Prostate gland (tissue), 2 donors: ENCODE results near the gene ZNF557.

Experiments
- CTCF ChIP-seq, 4 experiments: fragments of 200-600 bp in 2 of 4; fragments of 450-650 bp in 2 of 4; sonication (generic) in 2 of 4; IDR thresholded peaks; 1 replicate in 3 of 4; 2 replicates in 1 of 4; pipeline ENCODE4 v1.5.1; 2016 to 2019; ENCODE audit warnings: antibody characterized with exemption in 4 of 4, mild to moderate bottlenecking in 2 of 4, moderate library complexity in 2 of 4
- POLR2AphosphoS5 ChIP-seq: sonication (generic); formaldehyde crosslinking; IDR thresholded peaks from one replicate; pipeline ENCODE4 v1.6.1; 2017; ENCODE audit warnings: antibody characterized with exemption

GRCh38 chr19:7063764-7064418 is 5.6 kb upstream of the ZNF557 start:
- no peak for TF ChIP-seq CTCF (IDR thresholded peaks at IDR 0.05)
- no peak for TF ChIP-seq POLR2AphosphoS5
